GM04503 (cell line): Measurements from ENCODE around the gene ZNF672.
"Not testable (repeated sequence)": the region's sequence is repeated elsewhere in the genome, so short reads cannot be mapped to it uniquely, and the experiment has no call there.

Source experiments
- DNase-seq: peaks from one replicate; pipeline ENCODE4 v3.0.0-alpha.2; 2012; ENCODE audit warnings: low read depth

ZNF672 gene

DNA sequence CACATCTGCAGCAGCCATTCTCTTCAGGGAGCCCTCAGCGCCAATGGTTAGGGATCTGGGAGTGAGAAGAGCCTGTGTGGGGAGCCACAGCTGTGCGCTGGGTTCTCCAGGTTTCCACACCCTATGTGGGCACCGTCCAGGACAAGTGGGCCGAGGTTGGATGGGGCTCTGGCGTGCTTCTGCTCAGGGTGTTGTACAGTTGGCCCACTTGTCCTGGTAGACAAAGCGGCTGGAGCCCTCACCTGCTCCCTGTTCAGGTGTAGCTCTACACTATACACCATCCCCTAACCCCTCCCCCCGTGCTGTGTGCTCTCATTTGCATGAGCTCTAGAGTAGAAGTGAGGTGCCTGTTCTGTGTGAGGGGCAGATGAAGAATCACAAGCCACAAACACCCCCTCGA is 24.5 kb upstream of the ZNF672 start:
- DNase-seq: no peak

DNA sequence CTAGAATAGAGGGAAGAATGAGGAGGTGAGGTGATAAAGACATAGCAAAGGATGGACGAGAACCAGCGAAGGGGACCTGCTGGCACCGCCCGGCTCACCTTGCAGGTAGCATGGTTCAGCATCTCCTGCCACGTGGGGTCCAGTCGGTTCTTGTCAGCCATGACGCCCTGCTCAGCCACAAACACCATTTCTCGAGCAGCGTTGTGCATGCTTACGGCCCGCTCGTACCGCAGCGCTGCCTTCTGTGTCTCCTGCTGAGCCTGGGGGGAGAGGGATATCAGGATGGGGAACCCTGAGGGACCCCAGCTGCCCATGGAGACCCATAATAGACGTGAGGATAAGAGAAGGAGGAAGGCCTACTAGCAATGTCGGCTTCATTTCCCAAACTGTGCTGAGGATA is 23.7 kb upstream of the ZNF672 start:
- DNase-seq: no peak

DNA sequence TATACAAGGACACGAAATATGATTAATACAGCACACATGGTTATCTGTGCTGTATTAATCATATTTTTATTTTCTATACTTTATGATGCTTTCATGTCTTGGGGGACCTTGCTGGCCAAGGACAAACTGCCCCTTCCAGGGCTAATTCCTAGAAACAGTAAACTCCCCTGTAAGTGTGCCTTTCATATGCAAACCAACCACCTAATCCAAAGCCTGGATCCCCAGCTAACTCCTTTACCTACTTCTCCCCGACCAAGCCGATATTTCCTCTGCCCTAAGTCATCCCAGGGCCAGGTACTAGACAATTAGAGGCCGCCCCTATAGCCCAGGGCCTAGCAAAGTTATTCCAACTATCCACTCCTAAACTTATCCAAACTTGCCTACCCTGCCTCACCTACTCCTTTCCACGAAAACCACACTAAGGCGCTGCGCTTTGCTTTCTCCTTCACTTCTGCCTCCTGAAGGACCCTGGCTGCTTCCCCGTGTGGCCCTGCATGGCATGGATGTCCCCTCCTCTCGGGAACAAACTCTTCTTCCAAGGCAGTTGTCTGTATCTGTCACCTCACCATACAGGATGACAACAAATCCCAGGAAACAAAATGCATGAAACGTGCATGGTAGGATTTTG is 22.5 kb upstream of the ZNF672 start:
- no peak for DNase-seq

DNA sequence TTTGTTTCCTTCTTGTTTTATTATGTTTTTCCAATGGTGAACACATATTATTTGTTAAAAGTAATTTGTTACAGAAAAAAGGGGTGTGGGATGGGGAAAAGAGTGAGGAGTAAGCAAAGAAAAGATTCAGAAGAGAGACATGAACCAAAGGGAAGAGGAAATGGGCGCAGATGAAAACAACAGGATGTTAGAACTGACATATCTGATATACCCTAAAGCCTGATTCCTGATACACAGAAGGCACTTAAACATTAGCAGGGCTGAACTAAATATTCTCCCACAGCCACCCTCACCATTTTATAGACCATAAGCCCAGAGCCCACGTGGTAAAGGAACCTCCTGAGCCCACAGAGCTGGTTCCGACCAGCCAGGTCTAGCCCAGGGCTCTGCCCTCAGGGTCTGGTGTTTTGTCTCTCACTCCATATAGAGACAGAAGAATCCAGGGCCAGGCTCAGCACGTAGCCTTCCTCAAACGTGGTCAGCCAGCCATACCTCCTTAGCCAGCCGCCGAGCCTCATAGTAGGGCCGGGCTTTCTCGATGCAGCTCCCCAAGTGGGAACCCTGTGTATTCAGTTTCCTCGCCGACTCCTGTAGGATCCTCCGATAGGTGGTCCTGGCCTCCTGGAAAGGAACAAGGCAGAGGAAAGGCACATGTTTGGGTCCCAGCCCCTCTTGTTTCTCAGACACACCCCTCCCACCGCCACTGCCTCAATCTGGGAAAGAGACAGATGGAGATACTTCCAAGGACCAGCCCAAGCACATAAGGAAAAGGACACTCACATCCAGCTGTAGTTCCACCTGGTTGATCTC is 21.8 kb upstream of the ZNF672 start:
- DNase-seq: no peak

DNA sequence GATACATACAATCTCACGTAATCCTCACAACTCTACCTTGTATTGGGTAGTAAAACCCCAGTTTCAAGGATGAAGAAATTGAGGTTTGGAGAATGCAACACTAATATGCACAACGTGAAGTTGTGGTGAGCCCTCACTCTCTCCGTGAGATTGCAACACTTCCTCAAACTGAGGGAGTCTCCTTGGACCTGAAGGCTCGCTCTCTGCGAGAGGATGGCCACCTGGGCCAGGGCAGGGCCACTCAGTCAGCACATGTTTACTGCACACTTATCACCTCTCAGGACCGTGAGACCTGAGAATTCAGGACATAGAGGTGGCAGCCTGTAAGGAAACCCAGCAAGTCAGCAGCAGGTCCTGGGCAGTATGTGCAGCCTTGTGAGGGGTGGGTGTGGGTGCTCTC is 21.0 kb upstream of the ZNF672 start:
- no peak for DNase-seq

DNA sequence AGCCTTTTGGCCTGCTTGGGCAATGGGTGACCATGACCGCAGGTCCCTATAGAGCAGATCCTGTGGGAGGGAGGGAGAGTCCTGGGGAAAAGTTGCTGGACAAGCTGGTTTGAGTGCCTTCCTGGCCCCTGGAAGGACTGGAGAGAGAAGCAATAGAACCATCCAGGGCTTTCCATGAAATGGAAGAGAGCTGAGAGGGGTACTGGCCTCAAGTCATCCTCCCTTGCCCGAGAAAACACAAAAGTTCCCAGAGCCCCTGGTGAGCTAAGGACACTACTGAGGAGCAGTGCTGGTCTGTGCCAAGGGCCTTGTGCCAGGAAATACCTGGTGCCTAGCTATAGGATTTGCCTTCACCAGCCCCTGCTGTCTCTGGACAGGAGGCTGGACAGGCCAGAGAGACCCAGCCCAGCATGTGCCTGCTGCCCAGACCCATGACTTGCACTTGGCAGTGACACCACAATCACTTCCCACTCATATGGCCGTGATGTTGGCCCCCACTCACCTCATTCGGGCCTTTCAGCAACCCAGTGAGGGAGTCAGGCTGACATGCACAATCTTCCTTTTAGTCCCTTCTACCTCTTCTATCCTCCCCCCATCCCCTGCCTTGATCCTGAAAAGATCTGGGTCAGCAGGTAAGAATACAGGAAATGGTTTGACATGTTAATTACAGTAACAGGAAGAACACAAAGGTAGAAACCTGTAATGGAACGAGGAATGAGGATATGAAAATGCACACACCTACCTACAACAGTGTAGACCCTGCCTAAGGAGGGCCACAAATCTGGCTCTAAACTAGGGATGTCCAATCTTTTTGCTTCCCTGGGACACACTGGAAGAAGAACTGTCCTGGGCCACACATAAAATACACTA is 19.3 kb upstream of the ZNF672 start:
- no peak for DNase-seq

DNA sequence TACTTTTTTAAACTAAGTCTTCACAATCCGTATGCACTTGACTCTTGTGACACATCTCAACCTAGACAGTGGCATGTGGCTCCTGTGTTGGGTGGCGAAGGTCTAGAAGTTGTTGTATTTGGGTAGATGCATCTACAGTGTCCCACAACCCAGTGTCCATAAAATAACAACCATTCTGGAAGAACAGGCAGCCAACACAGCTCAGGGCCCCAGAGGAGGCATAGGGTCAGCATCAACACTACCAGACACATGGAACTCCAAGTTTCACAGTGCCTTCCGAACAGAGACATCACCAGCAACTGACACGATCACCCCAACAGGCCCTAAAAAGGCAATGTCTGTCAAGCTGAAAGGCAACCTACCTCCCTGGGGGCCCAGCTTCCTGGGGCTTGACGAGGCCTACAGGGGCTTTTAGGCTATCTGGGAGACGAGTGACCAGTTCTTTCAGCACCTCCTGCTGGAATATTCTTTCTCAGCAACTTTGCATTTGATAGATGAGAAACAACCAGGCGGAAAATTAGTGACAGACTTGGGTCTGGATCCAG is 17.9 kb upstream of the ZNF672 start:
- no peak for DNase-seq

DNA sequence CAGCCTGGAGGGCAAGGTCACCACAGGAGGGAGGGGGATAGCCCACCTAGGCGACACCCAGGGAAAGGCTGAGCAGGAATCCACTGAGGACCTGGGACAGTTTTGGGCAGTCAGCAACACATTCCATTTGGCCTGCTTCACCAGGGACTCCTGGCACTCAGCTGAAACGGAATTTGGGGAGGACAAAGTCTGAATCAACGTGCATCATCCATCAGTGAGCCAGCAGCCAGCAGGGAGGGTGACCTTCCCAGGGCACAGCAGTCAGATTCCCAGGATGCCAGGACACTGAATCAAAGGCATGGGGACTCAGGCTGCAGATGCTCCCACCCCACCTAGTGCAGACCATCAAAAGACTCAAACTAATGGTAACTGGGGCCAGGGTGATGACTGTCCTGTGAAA is 16.9 kb upstream of the ZNF672 start:
- peak; percentile 90 for DNase-seq

DNA sequence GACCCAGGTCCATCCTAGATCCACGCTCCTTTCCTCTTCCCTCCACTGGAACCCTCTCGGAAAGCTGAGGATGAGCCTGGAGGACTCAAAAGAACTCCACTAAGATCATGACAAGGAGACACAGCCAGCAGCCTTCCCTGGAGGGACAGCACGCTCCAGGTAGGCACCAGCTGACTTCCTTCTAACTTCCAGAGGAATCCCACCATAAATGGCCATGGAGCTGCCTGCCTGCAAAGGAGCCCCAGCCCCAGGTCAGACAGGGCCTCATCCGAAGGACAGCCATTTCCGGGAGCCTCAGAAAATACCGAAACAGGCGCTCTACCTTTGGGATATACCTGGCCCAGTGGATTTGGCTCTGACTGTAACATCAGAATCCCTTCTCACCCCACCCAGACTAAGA is 16.4 kb upstream of the ZNF672 start:
- no peak for DNase-seq

DNA sequence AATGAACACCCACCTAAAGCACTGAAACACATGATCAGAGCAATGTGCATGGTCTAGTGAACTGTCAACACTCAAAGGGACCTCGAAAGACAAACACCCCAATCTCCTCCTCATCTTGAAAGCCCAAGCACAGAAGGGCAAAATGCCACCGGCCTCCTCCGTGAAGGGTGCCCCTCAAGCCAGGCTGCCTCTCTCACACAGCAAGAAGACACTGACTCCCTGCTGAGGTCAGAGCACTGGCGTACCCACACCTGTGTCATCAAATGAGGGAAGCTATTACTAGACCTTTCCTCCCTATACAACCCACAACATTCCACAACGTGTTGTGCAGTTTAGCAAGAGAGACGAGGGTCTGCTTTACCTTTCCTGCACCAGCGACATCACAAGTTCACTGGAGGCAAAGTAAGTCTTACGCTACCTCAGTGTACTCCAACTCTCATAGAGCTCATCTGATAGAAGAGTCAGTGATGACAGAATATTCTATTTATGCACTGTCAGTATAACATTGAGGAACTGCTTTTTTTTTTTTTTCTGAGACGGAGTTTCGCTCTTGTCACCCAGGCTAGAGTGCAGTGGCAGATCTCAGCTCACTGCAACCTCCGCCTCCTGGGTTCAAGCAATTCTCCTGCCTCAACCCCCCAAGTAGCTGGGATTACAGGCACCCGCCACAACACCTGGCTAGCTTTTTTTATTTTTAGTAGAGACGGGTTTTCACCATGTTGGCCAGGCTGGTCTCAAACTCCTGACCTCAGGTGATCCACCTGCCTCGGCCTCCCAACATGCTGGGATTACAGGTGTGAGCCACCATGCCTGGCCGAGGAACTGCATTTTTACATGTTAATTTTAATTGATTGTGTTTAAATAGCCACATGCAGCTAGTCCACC is 15.6 kb upstream of the ZNF672 start:
- DNase-seq: no peak

DNA sequence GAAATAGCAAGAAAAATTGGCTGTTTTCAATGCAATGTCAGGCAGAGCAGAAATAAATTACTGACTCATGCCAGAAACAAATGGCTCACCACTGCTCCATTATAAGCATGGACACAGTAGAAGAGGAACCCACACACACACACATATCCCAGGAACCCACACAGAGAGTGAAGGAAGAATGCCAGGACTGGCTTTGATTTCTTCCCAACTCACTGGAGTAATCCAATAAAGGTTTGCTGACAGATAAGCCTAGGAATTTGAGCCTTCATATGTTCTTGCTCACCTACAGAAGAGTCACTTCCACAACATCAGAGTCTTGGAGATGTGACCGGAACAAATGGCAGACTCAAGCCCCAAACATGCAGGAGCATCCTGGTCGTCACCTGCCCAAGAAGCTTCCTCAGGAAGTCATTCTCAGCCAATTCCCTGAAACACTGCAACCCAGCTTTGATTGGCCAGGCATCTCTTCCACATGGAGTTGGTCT is 14.5 kb upstream of the ZNF672 start:
- peak; percentile 96 for DNase-seq

DNA sequence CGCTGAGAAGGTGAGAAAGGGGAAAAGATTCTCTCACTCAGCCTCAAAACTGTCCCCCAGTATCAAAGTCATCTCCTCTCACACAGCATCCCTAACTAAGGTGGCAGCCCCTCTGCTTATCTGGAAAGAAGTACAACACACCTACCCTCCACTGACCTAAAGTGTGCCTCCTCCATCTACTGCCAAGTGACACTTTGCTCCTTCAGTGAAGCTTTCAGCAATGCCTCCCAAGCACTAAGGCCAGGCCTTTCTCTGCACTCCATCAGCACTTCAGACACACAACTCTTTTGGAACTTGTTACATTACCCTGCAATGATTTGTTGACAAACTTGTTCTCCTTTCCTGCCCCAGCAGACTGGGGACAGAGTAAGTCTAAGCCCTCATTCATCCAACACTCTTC is 13.7 kb upstream of the ZNF672 start:
- DNase-seq: no peak

DNA sequence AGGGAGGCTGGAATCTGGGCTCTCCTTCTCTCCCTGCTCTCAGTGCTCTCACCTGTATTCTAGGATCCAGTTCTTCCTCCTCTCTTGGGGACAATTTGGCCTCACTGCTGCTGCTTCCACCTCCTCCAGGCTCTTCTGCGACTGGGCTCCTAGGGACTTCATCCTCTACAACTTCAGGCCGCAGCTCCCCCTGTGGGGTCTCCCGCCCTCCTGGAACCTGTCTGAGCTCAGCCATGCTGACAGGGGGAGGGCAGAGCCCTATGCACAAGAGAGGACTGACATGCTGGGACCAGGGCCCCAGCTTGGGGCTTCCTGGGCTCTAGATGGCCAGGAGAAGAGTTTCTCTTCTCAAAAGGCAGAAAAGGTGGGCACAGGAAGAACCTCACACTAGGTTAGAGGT is 13.3 kb upstream of the ZNF672 start:
- DNase-seq: no peak

DNA sequence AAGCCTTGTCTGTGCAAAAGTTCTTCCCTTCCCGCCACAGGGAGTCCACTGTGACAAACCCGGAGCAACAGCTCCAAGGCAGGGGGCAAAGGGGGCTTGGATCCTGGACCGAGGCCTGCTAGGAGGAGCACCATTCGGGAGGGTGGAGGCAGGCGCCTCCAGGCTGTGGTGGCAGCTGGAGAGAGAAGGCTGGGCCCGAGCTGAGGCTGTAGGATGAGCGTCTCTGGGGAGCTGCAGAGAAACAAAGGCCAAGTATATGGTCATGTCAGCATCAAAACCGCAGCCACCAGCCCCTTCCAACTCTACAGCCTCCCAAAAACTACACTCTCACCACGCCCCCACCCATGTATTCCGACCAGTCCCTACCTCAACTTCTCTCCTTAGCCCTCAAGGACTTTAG is 12.9 kb upstream of the ZNF672 start:
- no peak for DNase-seq

DNA sequence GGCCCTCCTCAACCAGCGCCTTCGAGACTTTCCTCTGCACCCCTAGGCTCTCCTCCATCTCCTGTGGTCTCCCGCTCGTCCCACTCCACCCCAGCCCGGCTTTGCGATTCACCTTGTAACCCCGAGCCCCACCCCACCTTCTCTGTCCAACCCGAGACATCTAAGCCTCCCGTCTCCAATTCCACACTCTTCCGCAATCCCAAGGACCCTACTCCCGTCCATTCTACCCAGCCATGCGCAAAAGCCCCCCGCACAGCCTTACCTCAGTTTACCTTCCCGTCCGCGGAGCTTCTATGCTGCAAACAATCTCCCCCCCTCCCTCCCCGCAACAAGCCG is 12.5 kb upstream of the ZNF672 start:
- no peak for DNase-seq

DNA sequence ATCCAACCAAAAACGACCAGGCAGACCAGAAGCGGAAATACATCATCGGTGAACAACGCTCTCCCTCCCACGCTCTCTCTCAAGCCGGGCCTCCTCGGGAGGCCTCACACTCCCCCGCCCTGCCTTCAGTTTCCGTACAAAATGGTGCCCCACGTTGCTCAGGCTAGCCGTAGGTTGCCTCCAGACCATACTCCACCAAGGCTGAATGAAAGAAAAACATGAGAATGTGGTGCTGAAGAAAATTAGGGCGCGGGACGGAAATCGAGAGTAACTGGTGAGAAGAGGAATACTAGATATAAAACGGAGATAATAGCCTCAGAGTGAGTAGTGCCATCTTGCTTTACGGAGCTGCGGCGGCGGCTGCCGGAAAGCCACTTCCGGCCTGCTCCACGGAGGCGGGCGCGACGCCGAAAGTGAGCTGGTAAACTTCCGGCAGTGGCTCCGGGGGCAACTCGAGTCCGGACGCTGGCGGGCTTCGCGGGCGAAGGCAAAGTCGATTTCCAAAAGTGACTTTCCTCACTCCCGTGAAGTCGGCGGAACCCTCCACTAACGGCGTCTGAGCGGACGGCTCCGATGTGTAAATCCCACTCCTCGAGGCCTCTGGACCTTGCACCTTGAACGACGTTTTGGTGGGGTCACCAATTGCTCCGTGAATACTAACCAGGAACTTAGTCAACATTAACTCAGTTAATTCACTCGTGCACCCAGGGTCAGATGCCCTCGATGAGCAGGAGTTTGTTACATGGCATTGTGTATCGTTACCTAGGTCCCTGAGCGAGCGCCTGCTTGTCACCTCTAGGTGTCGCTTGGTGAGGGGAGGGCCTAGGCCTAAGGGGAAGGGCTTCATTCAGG is 11.9 kb upstream of the ZNF672 start, which contains the start of gene SH3BP5L:
TSS of gene SH3BP5L (minus strand) at position 7 of the 852 bp plus-strand sequence. CDS start 980 bp downstream, outside the sequence.
- peak; percentile 86 for DNase-seq

DNA sequence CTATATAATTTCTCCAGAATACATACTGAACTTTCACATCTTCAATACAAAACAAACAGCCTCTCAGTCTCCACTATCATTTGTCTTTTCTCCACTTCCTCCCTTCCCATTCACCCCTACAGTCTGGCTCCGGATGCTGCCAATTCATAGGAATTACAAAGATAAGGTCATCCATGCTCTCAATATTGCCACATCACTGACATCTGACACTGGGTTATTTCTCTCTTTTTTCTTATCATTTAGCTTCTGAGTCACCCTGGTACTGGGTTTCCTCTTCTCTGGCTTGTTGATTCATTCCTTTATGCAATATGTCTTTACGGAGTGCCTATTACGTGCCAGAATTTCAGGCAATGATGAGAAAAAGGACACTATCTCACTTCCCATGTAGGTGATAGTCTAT is 9.2 kb upstream of the ZNF672 start:
- no peak for DNase-seq

DNA sequence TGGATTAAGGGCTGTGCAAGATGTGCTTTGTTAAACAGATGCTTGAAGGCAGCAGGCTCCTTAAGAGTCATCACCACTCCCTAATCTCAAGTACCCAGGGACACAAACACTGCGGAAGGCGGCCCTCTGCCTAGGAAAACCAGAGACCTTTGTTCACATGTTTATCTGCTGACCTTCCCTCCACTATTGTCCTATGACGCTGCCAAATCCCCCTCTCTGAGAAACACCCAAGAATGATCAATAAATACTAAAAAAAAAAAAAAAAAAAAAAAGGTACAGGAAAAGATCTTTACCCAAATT is 7.4 kb upstream of the ZNF672 start:
- not testable (repeated sequence) for DNase-seq

DNA sequence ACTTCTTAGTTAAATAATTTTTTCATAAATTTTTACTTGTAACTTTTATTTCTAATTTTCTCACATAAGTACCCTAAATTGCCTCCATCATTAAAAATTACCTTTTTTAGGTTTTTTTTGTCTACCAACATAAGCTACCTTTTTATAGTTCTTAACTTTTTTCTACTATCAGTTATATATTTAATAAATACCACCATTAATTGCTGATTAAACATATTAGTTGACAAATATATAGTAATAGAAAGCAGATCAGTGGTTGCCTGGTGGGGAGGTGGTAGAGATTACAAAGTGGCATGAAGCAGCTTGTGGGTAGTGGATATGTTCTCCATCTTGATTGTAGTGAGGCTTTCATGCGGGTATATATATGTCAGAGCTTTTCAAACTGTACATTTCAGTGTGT is 6.2 kb upstream of the ZNF672 start:
- DNase-seq: no peak

DNA sequence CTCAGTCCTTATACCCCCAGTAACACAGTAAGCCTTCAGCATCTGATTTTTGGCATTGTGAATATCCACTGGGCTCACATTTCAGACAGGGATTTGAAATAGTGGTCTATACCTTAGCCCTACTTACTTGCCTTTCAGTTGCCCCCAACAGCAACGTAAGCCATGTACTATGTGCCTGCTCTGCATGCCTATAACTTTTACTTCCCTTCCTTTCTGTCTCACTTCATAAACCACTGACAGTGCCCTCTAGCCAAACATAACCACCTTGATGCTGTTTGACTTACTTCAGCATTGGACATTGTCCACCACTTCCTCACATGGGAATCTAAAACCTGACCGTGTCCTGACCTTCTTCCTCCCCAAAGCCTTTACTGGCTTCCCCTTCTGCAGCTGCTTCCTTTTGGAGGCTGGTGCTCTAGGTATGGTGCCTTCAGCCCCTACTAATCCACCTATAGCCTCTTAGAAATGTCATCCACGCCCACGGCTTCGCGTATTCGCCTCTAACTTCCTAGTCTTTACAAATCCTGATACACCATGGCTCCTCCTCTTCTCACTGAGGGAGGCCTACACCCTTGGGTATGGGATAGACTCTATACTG is 3.6 kb upstream of the ZNF672 start:
- no peak for DNase-seq
